HG02973 (cell line): ENCODE results near the gene MRPL23.

Experiments used
- ATAC-seq: cut with Tn5 transposase; IDR thresholded peaks from one replicate; pipeline ENCODE4 v1.9.1; 2021; ENCODE audit warnings: moderate library complexity; ENCODE audit not compliant: unreplicated experiment

Gene MRPL23

DNA sequence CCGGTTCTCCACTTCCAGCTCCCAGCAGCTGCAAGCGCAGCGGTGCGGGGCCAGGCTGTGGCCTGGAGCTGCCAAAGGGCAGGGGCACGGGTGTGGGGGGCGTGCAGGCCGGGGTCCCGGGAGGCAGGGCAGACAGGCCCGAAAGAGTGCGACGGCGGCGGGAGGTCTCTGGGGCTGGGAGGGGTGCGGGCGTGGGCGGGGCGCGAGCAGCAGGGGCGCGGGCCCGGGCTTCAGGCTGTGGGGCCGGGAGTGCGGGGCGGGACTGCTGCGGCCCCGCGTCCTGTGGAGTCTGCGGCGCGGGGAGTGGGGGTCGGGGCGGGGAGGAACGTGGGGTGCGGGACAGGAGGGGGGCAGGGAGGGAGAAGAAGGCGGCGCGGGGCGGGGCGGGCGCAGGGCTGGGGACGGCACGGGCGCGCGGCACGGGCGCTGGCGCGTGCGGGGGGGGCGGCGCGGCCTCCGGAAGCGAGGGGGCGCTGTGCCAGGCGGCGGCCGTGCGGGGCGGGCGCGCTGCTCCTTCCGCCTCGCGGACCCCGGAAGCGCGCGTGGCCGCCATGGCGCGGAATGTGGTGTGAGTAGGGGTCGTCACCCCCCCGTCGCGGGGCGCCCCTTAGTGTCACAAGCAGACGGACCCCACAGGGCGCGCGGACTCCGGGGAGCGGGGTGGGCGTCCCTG, at the start of gene MRPL23:
TSS of gene MRPL23 (plus strand) at position 521 of the 673 bp plus-strand sequence. CDS start at position 552, 31 bp downstream.
- ATAC-seq, result no peak

DNA sequence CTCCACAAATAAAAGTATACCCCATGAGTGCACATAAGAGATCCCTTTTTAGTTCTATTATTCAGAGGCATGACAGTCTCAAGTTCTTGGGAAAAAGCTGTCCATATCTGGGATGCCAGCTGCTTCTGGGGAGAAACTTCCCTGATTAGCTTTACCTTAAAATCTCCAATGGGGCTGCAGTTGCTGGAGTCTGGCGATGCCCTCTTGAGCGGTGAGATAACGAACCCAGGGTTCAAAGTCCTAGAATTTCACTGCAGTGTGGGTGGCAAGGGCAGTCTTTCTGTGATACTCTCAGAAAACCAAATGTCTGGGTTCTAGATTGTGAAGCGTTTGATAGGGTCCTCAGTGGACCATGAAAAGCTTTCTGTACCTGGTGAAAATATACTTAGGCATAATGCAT, 48.0 kb upstream of the MRPL23 start:
- ATAC-seq, result no peak

DNA sequence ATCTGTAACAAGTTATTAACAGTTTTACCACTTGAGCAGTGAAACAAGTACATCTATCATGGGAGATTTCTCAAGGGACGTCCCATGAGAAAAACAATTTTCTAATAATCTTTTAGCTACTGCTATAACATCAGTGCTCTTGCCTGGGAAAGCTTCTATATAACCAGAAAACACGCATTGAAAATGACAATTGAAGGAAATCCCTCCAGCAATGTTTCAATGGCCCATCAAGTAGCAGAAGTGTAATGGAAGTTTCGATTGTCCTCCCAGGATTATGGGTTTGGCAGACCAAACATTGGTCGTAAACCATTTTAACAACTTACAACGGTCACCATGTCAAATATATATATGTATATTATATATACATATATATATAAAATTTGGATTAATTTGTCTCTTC, 47.4 kb upstream of the MRPL23 start:
- ATAC-seq, result no peak

DNA sequence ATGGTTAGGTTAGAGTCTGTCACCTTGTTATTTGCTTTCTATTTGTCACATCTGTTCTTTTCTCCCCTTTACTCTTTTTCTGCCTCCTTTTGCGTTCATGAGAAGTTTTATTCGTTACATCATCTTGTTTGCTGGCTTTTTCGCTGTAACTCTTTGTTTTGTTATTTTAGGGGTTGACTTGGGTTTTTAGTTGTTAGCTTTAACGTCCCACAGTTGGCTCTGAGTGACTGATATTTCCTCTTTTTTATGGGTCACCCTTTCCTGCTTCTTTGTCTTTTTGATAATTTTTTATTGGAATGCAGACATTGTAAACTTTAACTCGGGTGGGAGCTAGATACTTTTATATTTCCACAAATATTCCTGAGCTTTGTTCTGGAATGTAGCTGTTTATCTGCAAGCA, 41.0 kb upstream of the MRPL23 start:
- no peak for ATAC-seq

DNA sequence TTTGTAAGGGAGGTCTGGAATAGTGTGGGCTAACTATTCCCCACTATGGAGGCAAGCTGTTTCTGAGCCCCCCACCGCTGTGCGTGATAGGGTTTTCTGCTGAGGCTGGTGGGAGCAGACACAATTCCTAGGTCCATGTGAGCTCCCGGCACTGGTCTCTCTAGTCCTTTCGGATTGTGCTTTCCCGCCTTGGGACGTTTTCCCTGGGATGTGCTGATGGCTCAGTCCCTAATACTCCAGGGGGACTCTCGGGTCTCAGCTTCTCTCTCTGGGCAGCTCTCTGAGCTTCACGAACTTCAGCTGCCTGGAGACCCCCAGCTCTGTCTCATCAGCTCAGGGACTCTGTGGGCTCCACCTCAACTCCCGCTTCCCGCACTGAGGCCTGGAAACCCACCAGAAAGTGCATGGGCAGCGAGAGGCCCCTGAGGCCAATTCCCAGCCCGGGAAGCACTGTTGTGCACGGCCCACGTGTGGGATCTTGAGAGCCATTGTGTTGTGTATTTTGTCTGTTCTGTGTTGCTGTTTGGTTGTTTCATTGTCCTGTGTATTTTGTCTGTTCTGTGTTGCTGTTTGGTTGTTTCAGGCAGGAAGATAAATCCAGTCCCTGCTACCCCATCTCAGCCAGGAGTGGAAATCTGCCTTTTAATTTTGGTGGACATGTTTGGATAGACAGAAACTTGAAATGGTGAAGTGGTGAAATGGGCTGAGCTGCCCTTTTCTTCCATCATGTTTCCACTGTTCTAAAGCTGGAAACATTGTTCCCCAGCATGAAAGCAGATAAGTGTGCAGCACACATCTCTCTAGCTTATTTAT, 40.3 kb upstream of the MRPL23 start:
- ATAC-seq, result no peak

DNA sequence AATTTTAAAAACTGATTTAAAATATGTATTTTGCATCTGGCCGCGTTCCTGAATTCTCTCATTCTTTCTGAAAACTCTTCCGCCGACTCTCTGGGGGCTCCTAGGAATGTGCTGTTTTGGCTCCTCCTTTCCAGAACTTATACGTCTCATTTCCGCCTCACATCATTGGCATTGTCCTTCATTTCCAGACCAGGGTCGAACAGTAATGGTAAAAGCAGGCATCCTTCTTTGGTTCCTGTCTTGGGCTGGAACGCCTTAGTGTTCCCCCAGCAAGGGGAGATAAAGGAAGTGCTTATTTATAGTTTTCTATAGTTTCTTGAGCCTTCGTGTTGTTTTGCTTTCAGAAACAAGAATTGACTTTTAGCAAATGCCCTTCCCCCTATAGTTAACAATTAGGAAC, 38.5 kb upstream of the MRPL23 start:
- ATAC-seq, result no peak

DNA sequence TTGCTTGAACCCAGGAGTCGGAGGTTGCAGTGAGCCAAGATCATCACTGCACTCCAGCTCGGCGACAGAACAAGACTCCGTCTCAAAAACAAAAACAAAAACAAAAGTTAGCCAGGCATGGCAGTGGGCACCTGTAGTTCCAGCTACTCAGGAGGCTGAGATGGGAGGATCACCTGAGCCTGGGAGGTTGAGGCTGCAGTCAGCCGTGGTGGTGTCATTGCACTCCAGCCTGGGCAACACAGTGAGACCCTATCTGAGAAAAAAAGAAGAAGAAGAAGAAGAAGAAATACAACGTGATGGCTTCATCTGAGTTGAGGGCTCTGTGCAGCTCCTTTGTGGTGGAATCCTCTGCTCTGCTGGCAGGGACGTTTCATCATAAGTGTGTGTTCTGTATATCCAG, 37.6 kb upstream of the MRPL23 start:
- ATAC-seq, result no peak

DNA sequence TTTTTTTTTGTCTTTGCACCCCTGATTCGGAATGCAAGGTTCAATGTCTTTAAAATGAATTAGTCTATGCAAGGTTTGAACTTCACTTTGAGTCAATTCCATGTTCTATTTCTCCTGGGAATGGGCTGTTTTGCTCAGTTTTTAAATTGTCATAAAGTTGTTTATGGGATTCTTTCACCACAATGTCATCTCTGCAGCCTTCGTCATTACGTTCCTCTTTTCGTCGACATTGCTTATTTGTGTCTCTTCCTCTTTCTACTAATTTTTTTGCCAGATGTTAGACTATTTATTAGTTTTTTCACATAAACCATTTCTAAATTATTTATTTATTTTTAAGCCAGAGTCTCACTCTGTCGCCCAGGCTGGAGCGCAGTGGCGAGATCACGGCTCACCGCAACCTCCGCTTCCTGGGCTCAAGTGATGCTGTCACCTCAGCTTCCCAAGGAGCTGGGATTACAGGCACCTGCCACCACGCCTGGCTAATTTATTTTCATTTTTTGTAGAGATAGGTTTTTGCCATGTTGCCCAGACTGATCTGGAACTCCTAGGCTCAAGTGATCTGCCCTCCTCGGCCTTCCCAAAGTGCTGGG, 34.7 kb upstream of the MRPL23 start:
- ATAC-seq, result no peak

DNA sequence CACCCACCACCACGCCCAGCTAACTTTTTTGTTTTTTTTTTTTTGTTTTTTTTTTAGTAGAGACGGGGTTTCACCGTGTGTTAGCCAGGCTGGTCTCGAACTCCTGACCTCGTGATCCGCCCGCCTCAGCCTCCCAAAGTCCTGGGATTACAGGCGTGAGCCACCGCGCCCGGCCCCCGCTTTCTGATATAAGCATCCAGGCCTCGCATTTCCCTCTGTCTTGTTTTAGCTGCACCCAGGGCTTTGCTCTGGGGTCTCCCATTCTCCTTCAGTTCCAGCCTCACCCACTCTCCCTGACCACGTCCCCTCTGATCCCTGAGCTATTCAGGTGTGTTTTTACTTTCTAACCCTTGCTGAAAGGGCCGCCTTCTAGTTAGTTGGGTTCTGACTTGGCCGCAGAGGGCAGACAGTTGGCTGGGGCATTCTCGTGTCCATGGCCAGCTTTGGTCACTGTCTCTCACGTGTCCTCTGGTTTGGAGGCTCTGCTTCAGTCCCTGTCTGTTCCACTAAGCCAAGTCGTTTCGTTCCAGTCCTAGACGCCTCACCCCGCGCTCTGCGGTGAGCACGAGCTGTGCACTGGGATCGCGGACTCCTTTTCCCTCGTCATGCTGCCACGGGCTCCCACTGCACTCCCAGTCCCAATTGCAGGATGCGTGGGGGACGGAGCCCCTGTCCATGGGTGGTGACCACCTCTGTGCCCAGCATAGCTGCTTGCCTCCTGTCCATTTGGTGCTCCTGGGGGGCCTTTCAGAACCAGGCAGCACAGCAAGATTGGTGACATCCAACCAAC, 33.7 kb upstream of the MRPL23 start:
- no peak for ATAC-seq

DNA sequence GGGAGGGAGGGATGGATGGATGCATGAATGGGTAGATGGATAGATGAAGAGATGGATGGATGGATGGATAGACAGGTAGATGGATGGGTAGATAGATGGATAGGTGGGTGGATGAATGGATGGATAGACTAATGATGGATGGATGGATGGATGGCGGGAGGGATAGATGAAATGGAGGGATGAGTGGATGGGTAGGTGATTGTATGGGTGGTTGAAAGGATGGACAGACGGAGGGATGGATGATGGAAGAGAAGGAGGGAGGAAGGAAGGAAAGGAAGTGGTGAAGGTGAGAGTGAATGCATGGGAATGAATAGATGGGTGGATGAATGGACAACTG, 31.4 kb upstream of the MRPL23 start:
- no peak for ATAC-seq

DNA sequence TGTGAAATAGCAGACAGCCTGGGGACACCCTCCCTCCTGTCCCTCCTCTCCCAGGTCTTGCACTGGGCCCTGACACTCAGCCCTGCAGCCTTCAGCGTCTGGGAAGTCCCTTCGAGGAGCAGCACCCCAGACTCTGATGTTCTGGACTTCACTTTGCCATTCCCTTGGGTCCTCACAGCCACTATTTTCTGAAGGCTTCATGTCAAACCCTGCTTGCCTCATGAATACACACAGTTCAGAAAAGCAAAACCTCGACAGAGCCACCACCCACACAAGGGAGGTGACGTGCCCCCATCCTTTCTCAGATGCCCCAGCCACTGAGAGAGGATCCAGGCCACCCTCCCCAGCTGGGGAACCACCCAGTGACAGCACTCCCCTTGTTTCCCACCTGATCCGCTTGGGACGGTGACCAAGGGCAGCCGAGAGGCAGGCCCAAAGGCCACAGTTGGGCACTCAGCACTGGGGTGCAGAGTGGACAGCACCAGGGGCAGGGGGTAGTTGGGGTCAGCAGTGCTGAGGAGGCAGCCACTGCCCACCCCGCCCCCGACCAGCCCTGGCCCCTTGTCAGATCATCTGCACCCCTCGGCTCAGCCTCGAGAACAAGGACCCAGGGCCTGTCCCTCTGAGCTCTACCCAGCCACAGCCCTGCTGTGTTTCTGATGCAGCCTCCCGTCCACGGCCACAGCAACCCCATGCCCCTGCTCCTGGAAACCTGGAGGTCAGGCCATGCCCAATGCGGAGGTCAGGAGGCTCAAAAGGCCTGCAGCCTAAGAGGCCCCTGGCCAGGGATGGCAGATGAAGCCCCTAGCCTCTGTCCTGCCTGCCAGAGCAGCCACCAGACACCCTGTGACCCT, 30.8 kb upstream of the MRPL23 start:
- ATAC-seq, result no peak

DNA sequence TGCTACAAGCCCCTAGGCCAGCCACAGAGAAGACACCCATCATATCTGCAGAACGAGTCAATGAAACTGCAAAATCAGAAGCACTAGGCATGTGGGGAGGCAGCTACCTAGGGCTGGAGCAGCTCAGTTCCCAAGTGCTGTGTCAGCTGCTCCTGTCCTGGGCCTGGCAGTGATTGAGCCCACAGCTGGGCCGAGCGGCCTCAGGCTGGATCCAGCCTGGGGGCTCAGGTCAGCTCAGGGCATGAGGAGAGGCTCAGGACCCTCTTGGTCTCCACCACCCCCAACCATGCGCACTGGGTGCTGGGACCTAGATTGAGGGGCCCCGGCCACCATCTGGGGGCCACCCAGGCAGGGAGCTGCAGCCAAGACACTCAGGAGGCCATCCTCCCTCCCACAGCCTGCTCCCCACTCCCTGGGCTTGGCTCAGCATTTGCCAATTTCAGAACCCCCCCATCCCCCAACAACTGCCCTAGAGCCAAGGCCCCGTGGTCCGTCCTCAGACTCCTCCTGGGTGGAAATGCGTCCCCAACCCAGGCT, 30.1 kb upstream of the MRPL23 start:
- ATAC-seq, result no peak

DNA sequence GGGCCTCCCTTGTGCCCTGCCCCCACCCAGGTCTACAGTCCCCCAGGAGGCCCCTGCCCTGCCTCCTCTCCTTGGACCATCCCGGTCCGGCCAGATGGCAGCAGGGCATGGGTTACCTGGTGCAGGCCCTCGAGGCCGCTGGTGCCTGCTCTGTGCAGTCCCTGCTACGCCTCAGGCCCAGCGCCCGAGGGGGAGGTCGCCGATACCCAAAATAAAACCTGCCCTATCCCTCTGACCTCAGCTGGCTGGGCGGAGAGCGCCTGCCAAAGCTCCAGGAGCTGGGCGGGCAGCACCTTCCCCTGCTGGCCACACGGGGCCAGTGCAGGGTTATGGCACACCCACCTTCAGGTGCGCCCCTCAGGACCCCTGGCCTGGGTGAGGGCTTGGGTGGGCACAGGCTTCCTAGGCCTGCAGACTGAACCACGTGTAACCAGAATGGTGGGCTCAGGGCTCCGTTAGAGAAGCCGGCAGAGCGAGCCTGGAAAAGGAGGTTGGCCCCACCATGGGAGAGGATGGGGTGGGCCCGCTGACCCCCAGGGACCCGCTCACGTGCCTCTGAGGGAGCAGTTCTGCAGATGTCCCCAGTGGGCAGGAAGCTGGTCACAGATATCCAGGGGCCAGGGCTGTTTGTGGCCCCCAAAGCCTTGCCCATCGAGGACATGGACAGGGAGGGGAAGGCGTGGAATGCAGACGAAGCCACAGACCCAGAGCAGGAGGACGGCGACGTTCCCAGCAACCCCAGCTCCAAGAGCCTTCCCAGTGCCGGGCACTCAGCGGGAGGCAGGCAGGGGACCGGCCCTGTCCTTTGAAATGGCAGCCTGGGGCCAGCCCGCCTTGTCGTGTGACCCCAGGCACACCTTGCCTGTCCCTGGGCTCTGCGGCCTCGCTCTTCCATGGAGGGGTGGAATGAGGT, 29.4 kb upstream of the MRPL23 start:
- ATAC-seq, result no peak

DNA sequence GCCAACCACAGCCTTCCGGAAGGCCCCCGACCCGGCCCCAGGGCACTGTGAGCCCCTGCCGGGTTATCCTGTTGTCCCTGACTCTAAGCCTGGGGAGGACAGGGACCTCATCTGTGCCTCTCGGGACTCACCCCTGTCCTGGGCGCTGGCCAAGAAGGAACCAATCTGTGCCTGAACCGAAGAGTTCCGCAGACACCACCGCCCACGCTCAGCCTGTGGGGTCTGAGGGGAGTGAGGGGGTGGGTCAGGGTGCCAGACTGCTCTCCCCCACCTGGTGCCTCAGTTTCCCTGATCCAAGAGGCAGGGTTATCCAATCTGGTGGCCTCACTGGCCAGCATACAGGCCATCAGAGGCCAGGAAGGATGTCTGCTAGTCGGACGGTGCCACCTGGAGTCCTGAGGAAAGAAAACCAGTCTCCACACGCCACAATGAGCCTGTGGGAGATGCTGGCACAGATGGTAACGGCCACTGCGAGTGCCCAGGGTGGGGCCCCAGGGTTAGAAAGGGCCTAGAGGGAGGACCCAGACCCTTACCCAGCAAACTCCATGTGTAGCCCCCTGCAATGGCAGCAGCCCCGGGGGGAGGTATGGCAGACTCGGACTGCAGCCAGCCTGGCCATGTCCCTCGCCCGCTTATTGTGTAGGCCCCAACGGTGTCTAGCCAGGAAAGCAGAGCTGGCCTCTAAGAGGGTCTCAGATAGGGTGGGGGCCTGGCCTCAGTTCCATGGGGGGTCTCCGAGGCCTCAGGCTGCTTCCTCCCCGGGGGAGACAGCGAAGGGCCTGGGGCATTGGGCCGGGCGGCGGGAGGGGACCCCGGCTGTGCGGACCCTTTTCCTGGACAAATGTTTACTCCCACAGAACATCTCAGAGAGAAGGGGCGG, 28.5 kb upstream of the MRPL23 start:
- ATAC-seq, result no peak

DNA sequence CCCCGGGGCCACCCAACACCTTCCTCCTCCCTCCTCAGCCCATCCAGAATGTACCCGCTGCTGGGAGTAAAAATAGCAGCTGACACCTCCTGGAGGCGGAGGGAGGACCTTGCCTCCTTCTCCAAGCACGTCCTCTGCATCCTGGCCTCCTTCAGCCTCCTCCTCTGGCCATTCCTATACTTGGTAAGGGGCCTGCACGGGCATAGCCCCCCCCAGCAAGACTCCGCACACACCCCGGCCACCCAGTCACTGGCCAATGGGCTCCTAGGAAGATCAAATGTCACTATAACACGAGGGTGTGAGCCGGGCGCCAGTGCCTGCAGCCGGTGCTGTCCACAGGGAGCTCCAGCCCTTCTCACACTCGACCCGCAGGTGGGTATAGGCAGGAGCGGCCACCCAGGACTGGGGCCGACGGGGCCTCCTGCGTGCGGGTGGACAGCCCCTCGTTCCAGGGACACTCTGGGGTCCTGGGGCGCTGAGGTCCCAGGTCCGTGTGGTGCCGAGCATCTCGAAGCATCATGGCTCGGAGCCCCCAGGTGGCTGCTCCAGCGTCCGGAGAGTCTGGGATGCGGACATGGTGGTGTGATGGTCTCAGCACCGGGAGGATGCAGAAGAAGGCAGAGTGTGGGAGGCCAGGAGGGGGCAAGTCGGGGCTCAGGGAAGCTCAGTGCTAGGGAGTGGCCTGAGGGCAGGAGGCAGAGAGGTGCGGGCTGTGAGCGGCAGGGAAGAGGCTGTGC, 27.6 kb upstream of the MRPL23 start, which contains the start of gene TNNT3:
TSS of gene TNNT3 (plus strand) at position 313 of the 737 bp plus-strand sequence. CDS start 3,172 bp downstream, outside the sequence.
- no peak for ATAC-seq

DNA sequence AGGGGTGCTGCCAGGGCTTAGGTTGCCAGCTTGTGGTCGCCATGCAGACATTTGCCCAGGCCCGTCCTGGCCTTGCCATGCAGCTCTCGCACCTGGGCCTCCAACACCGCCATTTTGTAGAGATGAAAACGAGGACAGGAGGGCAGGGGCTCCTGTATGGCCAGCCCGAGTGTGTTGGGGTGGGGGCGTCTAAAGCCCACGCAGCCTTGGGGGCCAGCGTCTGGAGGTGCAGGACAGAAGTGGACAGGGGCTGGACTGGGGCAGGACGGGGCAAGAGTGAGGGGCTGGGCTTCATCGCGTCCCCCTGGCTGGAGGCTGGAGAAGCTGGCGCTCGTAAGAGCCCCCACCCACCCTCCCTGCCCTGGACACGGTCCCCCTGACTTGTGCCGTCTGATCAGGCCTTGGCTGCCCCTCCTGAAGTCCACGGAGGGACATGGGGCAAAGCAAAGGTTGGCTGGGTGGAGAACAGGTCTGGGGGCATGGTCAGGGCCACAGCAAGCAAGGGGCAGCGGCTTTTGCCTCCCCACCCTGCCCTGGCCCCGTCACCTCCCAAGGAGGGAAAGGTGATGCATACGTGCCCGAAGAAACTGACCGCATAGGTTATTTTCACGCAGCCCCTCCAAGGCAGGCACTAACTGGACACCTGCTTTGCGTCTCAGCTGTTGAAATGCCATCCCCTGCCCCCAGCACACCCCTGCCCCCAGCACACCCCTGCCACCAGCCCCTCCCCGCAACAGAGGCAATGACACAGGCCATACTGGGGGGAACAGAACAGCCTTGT, 26.8 kb upstream of the MRPL23 start:
- ATAC-seq, result no peak
